PFSK-1 (cell line): Measurements from ENCODE around the gene ZNF189.

Experiments used
- FOXP2 ChIP-seq: optimal IDR thresholded peaks from 2 replicates; pipeline ENCODE3; 2011; ENCODE audit warnings: borderline replicate concordance, control low read depth, inconsistent platforms; ENCODE audit not compliant: insufficient read depth; ENCODE audit errors: extremely low read length, extremely low read depth
- POLR2AphosphoS5 ChIP-seq: IDR thresholded peaks from 2 replicates; pipeline ENCODE4 v1.6.1; 2012; ENCODE audit warnings: low read depth, mild to moderate bottlenecking, control low read depth, low read length, moderate library complexity
- SIN3A ChIP-seq: IDR thresholded peaks from 2 replicates; pipeline ENCODE4 v1.6.1; 2012; ENCODE audit warnings: mild to moderate bottlenecking, low read length, moderate library complexity, borderline replicate concordance; ENCODE audit not compliant: insufficient read depth
- TF ChIP-seq, protein P1 (sequence below), 2 experiments: IDR thresholded peaks; 2 replicates each; pipeline versions ENCODE4 v1.6.1 to v1.8.0; 2011 to 2012; ENCODE audit warnings: low read depth in 2 of 2, low read length in 2 of 2, control low read depth in 1 of 2, inconsistent platforms in 1 of 2, mild to moderate bottlenecking in 1 of 2, moderate library complexity in 1 of 2; ENCODE audit not compliant: insufficient read depth in 1 of 2

- TF ChIP-seq POLR2AphosphoS5 (no peak), FOXP2 (no peak), SIN3A (no peak)
- TF ChIP-seq, protein P1, sequence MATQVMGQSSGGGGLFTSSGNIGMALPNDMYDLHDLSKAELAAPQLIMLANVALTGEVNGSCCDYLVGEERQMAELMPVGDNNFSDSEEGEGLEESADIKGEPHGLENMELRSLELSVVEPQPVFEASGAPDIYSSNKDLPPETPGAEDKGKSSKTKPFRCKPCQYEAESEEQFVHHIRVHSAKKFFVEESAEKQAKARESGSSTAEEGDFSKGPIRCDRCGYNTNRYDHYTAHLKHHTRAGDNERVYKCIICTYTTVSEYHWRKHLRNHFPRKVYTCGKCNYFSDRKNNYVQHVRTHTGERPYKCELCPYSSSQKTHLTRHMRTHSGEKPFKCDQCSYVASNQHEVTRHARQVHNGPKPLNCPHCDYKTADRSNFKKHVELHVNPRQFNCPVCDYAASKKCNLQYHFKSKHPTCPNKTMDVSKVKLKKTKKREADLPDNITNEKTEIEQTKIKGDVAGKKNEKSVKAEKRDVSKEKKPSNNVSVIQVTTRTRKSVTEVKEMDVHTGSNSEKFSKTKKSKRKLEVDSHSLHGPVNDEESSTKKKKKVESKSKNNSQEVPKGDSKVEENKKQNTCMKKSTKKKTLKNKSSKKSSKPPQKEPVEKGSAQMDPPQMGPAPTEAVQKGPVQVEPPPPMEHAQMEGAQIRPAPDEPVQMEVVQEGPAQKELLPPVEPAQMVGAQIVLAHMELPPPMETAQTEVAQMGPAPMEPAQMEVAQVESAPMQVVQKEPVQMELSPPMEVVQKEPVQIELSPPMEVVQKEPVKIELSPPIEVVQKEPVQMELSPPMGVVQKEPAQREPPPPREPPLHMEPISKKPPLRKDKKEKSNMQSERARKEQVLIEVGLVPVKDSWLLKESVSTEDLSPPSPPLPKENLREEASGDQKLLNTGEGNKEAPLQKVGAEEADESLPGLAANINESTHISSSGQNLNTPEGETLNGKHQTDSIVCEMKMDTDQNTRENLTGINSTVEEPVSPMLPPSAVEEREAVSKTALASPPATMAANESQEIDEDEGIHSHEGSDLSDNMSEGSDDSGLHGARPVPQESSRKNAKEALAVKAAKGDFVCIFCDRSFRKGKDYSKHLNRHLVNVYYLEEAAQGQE (IDR thresholded peaks at IDR 0.05; ENCODE audit: insufficient read depth in 1 of 2, low read depth in 2 of 2, low read length in 2 of 2): no peak
Measured at GRCh38 chr9:101434998-101435397, 36.3 kb downstream of the ZNF189 start.
